D721Med (cell line): ENCODE data around the gene C22orf42.

Experiments
- DNase-seq: peaks from one replicate; pipeline ENCODE4 v3.0.0; 2011; ENCODE audit warnings: low spot score; ENCODE audit not compliant: insufficient read length
- FAIRE-seq: peaks from 2 replicates; lab custom pipeline; 2011; peaks lifted over from hg19 to GRCh38; lab: Jason Lieb, UNC
- CTCF ChIP-seq: IDR thresholded peaks from 2 replicates; pipeline ENCODE4 v1.5.1; 2012; ENCODE audit warnings: mild to moderate bottlenecking, control low read depth; ENCODE audit not compliant: insufficient read depth; ENCODE audit errors: missing control alignments

The C22orf42 gene

DNA sequence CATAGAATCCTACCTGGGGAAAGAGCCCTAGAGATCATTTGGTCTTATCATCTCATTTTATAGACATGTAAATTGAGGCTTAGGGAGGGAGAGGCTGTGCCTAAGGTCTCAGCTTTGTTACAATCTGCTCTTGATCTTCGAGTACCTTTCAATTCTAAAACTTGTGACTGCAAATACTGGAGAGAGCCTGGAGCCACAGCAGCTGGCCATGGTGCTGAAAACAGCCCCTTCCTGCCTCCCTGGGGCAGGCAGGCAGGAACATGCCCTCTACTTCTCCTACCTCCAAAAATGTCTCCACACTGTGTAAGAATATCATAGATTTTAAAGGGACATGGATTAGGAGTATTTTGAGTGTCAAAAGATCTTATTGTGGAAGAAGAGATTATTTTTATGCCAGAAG lies 52.2 kb downstream of the C22orf42 start:
- no peak for DNase-seq
- no peak for FAIRE-seq
- TF ChIP-seq CTCF = no peak

GRCh38 chr22:32103658-32104315 lies 55.3 kb downstream of the C22orf42 start:
- FAIRE-seq (no peak), DNase-seq (no peak)
- peak; percentile 48 for TF ChIP-seq CTCF

GRCh38 chr22:32100711-32101110 lies 58.4 kb downstream of the C22orf42 start:
- FAIRE-seq (no peak), DNase-seq (no peak)
- no peak for TF ChIP-seq CTCF
